HG03196 (cell line): ENCODE data around the gene PTTG2.
"Not testable (repeated sequence)": the region's sequence is repeated elsewhere in the genome, so short reads cannot be mapped to it uniquely, and the experiment has no call there.

ENCODE experiments used
- ATAC-seq: cut with Tn5 transposase; IDR thresholded peaks from one replicate; pipeline ENCODE4 v1.9.1; 2021; ENCODE audit not compliant: unreplicated experiment

The PTTG2 gene

DNA sequence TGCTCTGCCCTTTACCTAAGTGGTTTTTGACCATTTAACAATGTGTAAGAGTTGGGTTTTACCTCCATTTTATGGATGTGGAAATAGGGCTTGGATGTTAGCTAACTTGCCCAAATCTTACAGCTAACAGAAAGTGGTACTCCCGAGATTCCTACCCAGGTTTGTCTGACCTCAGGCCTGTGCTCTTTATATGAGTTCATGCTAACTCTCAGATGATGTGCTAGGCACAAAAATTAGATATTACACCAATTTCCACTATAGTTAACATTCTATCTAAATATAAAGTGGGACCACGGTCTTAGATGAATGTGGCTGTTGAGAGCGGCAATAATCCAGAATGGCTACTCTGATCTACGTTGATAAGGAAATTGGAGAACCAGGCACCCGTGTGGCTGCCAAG lies at the start of gene PTTG2:
Gene PTTG2, plus strand, starts transcription at position 301 of the 400 bp plus-strand sequence. Its CDS starts 37 bp downstream, at position 338.
- no peak for ATAC-seq

GRCh38 chr4:37914539-37914938 lies 45.7 kb upstream of the PTTG2 start:
- ATAC-seq: no peak

GRCh38 chr4:37917388-37917787 lies 42.8 kb upstream of the PTTG2 start:
- no peak for ATAC-seq

DNA sequence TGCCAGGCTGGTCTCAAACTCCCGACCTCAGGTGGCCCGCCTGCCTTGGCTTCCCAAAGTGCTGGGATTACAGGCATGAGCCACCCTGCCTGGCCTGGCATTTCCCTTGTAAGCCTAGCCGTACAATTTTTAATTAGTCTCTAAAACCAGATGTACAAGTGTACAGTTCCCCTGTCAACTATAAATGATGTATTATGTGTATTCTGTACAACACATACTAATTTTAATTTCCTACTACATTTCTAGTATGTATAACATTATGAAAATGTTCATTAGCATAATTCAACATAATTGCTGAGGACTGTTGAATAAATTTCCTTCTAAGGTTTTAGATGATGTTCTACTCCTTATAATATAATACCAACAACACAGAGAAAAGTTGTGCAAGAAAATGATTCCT lies 41.5 kb upstream of the PTTG2 start:
- no peak for ATAC-seq

- ATAC-seq: no peak
Observed at GRCh38 chr4:37922328-37922727, 37.9 kb upstream of the PTTG2 start.

DNA sequence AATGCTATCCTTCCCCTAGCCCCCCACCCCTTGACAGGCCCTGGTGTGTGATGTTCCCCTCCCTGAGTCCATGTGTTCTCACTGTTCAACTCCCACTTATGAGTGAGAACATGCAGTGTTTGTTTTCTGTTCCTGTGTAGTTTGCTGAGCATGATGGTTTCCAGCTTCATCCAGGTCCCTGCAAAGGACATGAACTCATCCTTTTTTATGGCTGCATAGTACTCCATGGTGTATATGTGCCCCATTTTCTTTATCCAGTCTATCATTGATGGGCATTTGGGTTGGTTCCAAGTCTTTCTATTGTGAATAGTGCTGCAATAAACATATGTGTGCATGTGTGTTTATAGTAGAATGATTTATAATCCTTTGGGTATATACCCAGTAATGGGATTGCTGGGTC lies 37.1 kb upstream of the PTTG2 start:
- not testable (repeated sequence) for ATAC-seq

GRCh38 chr4:37924946-37925345 lies 35.3 kb upstream of the PTTG2 start:
- no peak for ATAC-seq

DNA sequence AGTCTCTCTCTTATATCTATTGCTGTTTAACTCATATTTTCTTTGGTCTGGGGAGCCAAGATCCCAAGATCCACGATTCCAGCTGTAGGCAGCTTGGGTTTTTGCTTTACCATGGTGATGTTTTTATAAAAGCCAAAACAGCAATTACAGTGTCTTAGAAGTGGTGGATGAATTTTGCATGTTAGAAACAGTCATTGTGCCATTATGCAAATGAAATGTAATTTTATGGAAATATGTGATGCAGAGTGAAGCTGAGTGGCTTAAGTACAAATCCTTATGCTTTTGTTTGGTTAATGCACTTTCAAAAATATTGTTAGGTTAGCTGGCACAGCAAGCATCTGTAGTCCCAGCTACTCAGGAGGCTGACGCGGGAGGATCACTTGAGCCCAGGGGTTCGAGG lies 32.8 kb upstream of the PTTG2 start:
- no peak for ATAC-seq

- no peak for ATAC-seq
Observed at GRCh38 chr4:37928426-37929416, 31.5 kb upstream of the PTTG2 start.

GRCh38 chr4:37934096-37934495 lies 26.1 kb upstream of the PTTG2 start:
- ATAC-seq: no peak

DNA sequence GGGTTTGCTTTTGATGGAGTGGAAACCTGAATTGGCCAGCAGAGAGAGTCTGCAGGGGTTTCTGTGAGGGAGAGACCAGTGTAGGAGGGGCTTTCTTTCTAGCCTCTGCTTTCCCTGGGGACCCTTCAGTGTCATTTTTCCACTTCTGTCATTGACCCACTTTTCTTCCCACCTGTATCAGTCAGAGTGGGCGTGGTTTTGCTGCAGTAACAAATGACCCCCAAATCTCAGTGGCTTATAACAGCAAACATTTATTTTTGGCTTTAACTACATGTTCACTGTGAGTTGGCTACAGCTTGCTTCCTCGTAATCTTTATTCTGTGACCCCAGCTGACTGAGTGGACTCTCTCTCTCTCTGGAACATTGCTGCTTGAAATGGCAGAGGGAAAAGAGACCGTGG lies 25.6 kb upstream of the PTTG2 start:
- ATAC-seq: no peak

DNA sequence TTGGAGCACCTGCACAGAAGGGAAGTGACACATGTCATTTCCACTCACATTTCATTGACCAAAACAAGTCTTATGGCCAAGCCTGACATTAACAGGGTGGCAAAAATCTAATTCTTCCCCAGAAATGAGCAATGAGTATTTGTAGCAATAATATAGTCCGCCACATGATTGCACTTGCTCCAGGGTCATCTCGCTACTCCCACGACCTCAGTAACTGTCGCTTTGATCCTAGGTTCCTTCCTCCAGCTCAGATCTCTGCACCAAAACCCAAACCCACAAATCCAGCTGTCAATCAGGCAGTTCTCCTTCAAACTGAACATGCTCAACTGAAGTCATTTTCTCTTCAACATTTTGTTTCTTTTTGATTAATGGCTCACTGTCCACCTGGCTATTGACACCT lies 25.2 kb upstream of the PTTG2 start:
- ATAC-seq: no peak

GRCh38 chr4:37936889-37937498 lies 23.2 kb upstream of the PTTG2 start:
- no peak for ATAC-seq

GRCh38 chr4:37938208-37938607 lies 22.0 kb upstream of the PTTG2 start:
- ATAC-seq: no peak

DNA sequence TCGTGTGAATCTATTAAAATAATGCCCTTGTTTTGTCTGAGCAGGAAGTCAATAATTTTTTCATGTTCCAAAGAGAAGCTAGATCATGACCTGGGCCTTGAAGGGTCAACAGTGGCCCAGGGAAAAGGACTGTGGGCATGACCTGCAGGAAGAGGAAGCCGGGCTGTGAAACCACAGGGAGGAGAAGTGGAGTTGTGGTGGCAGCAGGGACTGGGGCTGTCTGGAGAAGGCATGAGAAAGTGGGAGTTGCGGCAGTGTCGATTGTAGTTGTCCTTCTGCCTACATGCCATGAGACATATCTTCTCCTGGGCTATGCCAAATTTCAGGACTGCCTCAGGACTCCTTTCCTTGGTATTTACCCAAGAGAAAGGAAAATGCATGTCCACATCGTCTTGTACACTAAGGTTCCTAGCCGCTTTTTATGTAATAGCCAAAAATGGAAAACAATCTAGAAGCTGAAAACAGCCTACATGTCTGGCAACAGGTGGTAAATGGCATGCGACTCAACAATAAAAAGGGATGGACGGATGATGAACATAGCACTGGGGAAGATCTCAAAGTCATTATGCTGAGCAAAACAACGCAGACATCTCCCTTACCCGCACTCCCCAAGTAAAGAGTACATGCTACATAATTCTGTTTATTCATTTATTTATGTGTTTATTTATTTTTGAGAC lies 13.6 kb upstream of the PTTG2 start:
- ATAC-seq: no peak

DNA sequence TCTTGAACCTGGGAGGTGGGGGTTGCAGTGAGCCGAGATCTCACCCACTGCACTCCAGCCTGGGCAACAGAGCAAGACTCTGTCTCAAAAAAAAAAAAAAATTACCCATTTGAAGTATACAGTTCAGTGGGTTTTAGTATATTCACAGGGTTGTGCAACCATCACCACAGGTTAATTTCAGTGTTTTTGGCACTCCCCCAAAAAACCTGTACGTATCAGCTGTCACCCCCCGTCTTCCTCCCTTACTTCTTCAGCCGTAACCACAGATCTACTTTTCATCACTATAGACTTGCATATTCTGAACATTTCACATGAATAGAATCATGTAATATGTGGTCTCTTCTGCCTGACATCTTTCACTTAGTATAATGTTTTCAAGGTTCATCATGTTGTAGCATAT lies 11.7 kb upstream of the PTTG2 start:
- no peak for ATAC-seq

GRCh38 chr4:37949636-37950426 lies 10.4 kb upstream of the PTTG2 start:
- no peak for ATAC-seq

GRCh38 chr4:37951461-37952352 lies 8.5 kb upstream of the PTTG2 start:
- ATAC-seq: no peak

GRCh38 chr4:37953156-37953555 lies 7.0 kb upstream of the PTTG2 start:
- no peak for ATAC-seq
